ENCODE results near the gene MPZL1.

DNA sequence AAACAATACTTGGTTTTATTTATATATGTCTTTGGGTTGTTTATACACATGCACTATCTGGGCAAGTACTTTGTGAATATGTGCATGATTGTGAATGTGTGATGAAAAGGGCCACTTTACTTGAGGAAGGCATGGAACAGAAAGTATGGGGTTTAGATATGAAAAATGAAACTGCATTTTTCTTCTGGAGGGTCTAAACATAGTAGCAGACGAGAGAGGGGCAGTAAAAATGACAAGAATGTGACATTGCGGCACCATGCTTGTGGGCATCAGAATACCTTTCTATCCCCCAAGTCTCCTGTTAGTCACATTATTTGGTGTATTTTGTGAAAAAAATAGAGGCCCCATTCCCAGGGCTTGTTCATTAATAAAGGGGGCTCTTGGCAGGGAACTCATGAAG lies 15.4 kb upstream of the MPZL1 start:
- TF ChIP-seq CTCF (IDR thresholded peaks at IDR 0.05) (no peak), POLR2A (IDR thresholded peaks at IDR 0.05) (no peak)

Measured in testis (tissue), 2 donors.